ENCODE measurements around the gene CCR1. TPM values are rescaled to one million over a fixed set of nuclear protein-coding genes. Genes with fewer than 3 reads are reported as not detected.

Gene CCR1
- polyA plus RNA-seq, 1 of the 3 experiments (the other 2 are of a cell fraction) = not detected

DNA sequence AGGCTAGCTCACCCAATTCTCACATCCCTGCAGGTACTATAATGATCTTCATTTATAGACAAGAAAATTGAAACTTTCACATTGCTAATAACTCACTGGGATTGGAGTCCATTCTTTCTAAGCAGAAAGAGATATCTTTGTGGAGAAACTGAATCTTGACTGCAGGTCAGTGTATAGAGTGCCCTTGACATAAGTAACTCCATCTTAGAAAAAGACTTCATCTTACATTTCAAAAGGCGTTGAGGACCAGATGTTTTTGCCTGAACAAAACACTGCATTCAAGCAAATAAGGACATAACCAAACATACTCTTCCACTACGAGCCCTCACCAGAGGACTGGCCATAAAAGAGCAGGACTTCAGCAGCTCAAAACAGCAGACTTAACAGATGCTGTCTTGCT is 27.3 kb upstream of the CCR1 start:
- POLR2A ChIA-PET = no interaction called here
- no peaks in the 10 kb centered on the region for H3K9me2 ChIP-seq
- WGBS (ENCODE audit: low lambda C conversion rate) = 0% methylated on average over 2 of the region's 2 CpGs
- H4K20me1 ChIP-seq (ENCODE audit: insufficient read depth) = no peaks in the 10 kb centered on the region
- H3K36me3 ChIP-seq (replicated peaks in 1 of 2; ENCODE audit: control insufficient read depth in 1 of 2, insufficient read depth in 2 of 2, low read length in 1 of 2) = no peaks in the 10 kb centered on the region
- H3K79me2 ChIP-seq (ENCODE audit: insufficient read depth) = no peaks in the 10 kb centered on the region
- H3K27me3 ChIP-seq (ENCODE audit: insufficient read depth) = peaks cover 16% of the 10 kb centered on the region
- TF ChIP-seq RFX5 (IDR thresholded peaks at IDR 0.05; ENCODE audit: low read length) = no peak
- TF ChIP-seq RAD21 (IDR thresholded peaks at IDR 0.05; ENCODE audit: low read length) = no peak
- no peak for TF ChIP-seq PBX3 (IDR thresholded peaks at IDR 0.05)
- no peak for TF ChIP-seq SMC3 (IDR thresholded peaks at IDR 0.05; ENCODE audit: low read depth, low read length)
- no peak for TF ChIP-seq ELF1 (IDR thresholded peaks at IDR 0.05)
- TF ChIP-seq EP300 (IDR thresholded peaks at IDR 0.05; ENCODE audit: borderline replicate concordance in 1 of 2, low read depth in 1 of 2, low read length in 1 of 2) = no peak
- TF ChIP-seq, protein P1, sequence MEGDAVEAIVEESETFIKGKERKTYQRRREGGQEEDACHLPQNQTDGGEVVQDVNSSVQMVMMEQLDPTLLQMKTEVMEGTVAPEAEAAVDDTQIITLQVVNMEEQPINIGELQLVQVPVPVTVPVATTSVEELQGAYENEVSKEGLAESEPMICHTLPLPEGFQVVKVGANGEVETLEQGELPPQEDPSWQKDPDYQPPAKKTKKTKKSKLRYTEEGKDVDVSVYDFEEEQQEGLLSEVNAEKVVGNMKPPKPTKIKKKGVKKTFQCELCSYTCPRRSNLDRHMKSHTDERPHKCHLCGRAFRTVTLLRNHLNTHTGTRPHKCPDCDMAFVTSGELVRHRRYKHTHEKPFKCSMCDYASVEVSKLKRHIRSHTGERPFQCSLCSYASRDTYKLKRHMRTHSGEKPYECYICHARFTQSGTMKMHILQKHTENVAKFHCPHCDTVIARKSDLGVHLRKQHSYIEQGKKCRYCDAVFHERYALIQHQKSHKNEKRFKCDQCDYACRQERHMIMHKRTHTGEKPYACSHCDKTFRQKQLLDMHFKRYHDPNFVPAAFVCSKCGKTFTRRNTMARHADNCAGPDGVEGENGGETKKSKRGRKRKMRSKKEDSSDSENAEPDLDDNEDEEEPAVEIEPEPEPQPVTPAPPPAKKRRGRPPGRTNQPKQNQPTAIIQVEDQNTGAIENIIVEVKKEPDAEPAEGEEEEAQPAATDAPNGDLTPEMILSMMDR (IDR thresholded peaks at IDR 0.05) = no peak
- no peak overlapping the region for H3K4me2 ChIP-seq
- H3K4me1 ChIP-seq (ENCODE audit: control insufficient read depth in 1 of 2, insufficient read depth in 2 of 2, low read depth in 1 of 2, low read length in 1 of 2) = no peaks in the 10 kb centered on the region
- no peak for DNase-seq
- H3F3A ChIP-seq (replicated peaks; ENCODE audit: insufficient read depth) = no peaks in the 10 kb centered on the region
- no peak overlapping the region for H3K9ac ChIP-seq
- H3K9me3 ChIP-seq = no peaks in the 10 kb centered on the region
- H3K27ac ChIP-seq (ENCODE audit: low read depth in 2 of 2, low read length in 1 of 2) = no peak overlapping the region
- H3K4me3 ChIP-seq (ENCODE audit: low read depth in 2 of 2, low read length in 1 of 2) = no peak overlapping the region
- H2AFZ ChIP-seq (ENCODE audit: low read depth) = no peak overlapping the region
- CTCF ChIA-PET = no interaction called here

GRCh38 chr3:46233194-46233593 is 25.1 kb upstream of the CCR1 start:
- no peak for TF ChIP-seq GABPA (IDR thresholded peaks at IDR 0.05; ENCODE audit: low read depth)
- POLR2A ChIA-PET = no interaction called here
- Histone ChIP-seq H3K4me1 (ENCODE audit: control insufficient read depth in 1 of 2, insufficient read depth in 2 of 2, low read depth in 1 of 2, low read length in 1 of 2) (no peaks in the 10 kb centered on the region), H4K20me1 (ENCODE audit: insufficient read depth) (no peaks in the 10 kb centered on the region), H3K27ac (ENCODE audit: low read depth in 2 of 2, low read length in 1 of 2) (no peak overlapping the region), H3F3A (replicated peaks; ENCODE audit: insufficient read depth) (no peaks in the 10 kb centered on the region), H3K4me3 (ENCODE audit: low read depth in 2 of 2, low read length in 1 of 2) (no peak overlapping the region), H3K27me3 (ENCODE audit: insufficient read depth) (peaks cover 20% of the 10 kb centered on the region), H2AFZ (ENCODE audit: low read depth) (no peak overlapping the region), H3K9ac (no peak overlapping the region), H3K36me3 (replicated peaks in 1 of 2; ENCODE audit: control insufficient read depth in 1 of 2, insufficient read depth in 2 of 2, low read length in 1 of 2) (no peaks in the 10 kb centered on the region), H3K4me2 (no peak overlapping the region), H3K9me2 (no peaks in the 10 kb centered on the region), H3K9me3 (no peaks in the 10 kb centered on the region), H3K79me2 (ENCODE audit: insufficient read depth) (no peaks in the 10 kb centered on the region)
- CTCF ChIA-PET = interaction anchor here (0.8 kb wide), 1 partner anchor 15 kb away, joined by 3 read pairs; no protein-coding TSS in a partner anchor
- no peak for DNase-seq
- 13% methylated on average over 6 of the region's 6 CpGs for WGBS (ENCODE audit: low lambda C conversion rate)

- no peak for DNase-seq
- H4K20me1 ChIP-seq (ENCODE audit: insufficient read depth) = no peaks in the 10 kb centered on the region
- no peak overlapping the region for H2AFZ ChIP-seq (ENCODE audit: low read depth)
- H3K27ac ChIP-seq (ENCODE audit: low read depth in 2 of 2, low read length in 1 of 2) = no peak overlapping the region
- WGBS (ENCODE audit: low lambda C conversion rate) = 10% methylated on average over 5 of the region's 5 CpGs
- H3K27me3 ChIP-seq (ENCODE audit: insufficient read depth) = peaks cover 20% of the 10 kb centered on the region
- no peaks in the 10 kb centered on the region for H3K9me3 ChIP-seq
- ChIA-PET POLR2A (no interaction called here), CTCF (no interaction called here)
- no peak overlapping the region for H3K9ac ChIP-seq
- no peak overlapping the region for H3K4me2 ChIP-seq
- H3K79me2 ChIP-seq (ENCODE audit: insufficient read depth) = no peaks in the 10 kb centered on the region
- H3K36me3 ChIP-seq (replicated peaks in 1 of 2; ENCODE audit: control insufficient read depth in 1 of 2, insufficient read depth in 2 of 2, low read length in 1 of 2) = no peaks in the 10 kb centered on the region
- H3K4me3 ChIP-seq (ENCODE audit: low read depth in 2 of 2, low read length in 1 of 2) = no peak overlapping the region
- H3F3A ChIP-seq (replicated peaks; ENCODE audit: insufficient read depth) = no peaks in the 10 kb centered on the region
- no peaks in the 10 kb centered on the region for H3K9me2 ChIP-seq
- H3K4me1 ChIP-seq (ENCODE audit: control insufficient read depth in 1 of 2, insufficient read depth in 2 of 2, low read depth in 1 of 2, low read length in 1 of 2) = no peaks in the 10 kb centered on the region
- TF ChIP-seq NRF1 (IDR thresholded peaks at IDR 0.05; ENCODE audit: low read depth, low read length) (no peak), REST (IDR thresholded peaks at IDR 0.05; ENCODE audit: low read depth, low read length) (no peak), SIN3A (IDR thresholded peaks at IDR 0.05; ENCODE audit: borderline replicate concordance, low read depth, low read length) (no peak), TAF1 (IDR thresholded peaks at IDR 0.05; ENCODE audit: borderline replicate concordance, low read depth, low read length) (no peak), NFIC (IDR thresholded peaks at IDR 0.05; ENCODE audit: borderline replicate concordance) (no peak), FOXJ3 (CRISPR knock-in tag; IDR thresholded peaks at IDR 0.05) (no peak), GATA2 (CRISPR knock-in tag; IDR thresholded peaks at IDR 0.05) (no peak), RCOR1 (IDR thresholded peaks at IDR 0.05; ENCODE audit: low read length) (no peak), MEF2A (IDR thresholded peaks at IDR 0.05; ENCODE audit: borderline replicate concordance, low read depth) (no peak), CHD2 (IDR thresholded peaks at IDR 0.05; ENCODE audit: low read length, partially characterized antibody) (no peak)
Observed at GRCh38 chr3:46231323-46231722, 23.2 kb upstream of the CCR1 start.

Data from SK-N-SH (cell line).